ENCODE data around the gene MAL.

- TF ChIP-seq EZH2 (IDR thresholded peaks at IDR 0.05; ENCODE audit: low read depth, unreplicated experiment) (no peak), CTCF (conservative IDR thresholded peaks at IDR 0.05; ENCODE audit: low read depth in 2 of 2) (no peak), ZNF114 (CRISPR knock-in tag; IDR thresholded peaks at IDR 0.05) (no peak), EZH2phosphoT487 (IDR thresholded peaks at IDR 0.05; ENCODE audit: unreplicated experiment) (no peak), ZNF331 (CRISPR knock-in tag; IDR thresholded peaks at IDR 0.05; ENCODE audit: low read depth) (no peak), CREB1 (CRISPR knock-in tag; IDR thresholded peaks at IDR 0.05; ENCODE audit: low read depth) (no peak), POLR2AphosphoS5 (IDR thresholded peaks at IDR 0.05; ENCODE audit: low read depth) (no peak), REST (IDR thresholded peaks at IDR 0.05; ENCODE audit: unreplicated experiment) (no peak), JUNB (IDR thresholded peaks at IDR 0.05; ENCODE audit: unreplicated experiment) (no peak)
These were observed 39.9 kb upstream of the MAL start for GRCh38 chr2:94985636-94986035.
